ENCODE measurements around the gene ICOS. TPM values are rescaled to one million over a fixed set of nuclear protein-coding genes. Genes with fewer than 3 reads are reported as not detected.

ICOS gene, protein sequence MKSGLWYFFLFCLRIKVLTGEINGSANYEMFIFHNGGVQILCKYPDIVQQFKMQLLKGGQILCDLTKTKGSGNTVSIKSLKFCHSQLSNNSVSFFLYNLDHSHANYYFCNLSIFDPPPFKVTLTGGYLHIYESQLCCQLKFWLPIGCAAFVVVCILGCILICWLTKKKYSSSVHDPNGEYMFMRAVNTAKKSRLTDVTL
- total RNA-seq, result not detected in 2 replicates

DNA sequence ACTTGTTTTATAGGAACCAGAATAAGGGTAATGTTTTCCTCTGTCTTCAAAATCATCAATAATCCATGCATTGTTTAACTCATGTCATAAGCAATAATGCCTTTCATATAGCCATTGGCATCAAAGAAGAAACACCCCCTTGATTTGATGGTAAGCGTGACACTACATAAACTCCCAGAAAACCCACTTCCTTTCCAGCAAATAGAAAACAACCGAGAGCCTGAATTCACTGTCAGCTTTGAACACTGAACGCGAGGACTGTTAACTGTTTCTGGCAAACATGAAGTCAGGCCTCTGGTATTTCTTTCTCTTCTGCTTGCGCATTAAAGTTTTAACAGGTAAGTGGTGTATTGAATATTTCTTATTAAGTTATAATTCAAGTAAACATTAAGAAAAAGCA, at the start of gene ICOS:
ICOS (plus strand) TSS at position 229 of the 400 bp plus-strand sequence; CDS start at position 281, 52 bp downstream.

Other genes with a start within 250 kb of the ICOS start
- not detected in 2 replicates for gene CD28, start 230.1 kb upstream of the ICOS start, total RNA-seq
- gene CTLA4, start 69.0 kb upstream of the ICOS start, total RNA-seq, result not detected in 2 replicates